ENCODE data around the gene USP37.

Gene USP37, protein sequence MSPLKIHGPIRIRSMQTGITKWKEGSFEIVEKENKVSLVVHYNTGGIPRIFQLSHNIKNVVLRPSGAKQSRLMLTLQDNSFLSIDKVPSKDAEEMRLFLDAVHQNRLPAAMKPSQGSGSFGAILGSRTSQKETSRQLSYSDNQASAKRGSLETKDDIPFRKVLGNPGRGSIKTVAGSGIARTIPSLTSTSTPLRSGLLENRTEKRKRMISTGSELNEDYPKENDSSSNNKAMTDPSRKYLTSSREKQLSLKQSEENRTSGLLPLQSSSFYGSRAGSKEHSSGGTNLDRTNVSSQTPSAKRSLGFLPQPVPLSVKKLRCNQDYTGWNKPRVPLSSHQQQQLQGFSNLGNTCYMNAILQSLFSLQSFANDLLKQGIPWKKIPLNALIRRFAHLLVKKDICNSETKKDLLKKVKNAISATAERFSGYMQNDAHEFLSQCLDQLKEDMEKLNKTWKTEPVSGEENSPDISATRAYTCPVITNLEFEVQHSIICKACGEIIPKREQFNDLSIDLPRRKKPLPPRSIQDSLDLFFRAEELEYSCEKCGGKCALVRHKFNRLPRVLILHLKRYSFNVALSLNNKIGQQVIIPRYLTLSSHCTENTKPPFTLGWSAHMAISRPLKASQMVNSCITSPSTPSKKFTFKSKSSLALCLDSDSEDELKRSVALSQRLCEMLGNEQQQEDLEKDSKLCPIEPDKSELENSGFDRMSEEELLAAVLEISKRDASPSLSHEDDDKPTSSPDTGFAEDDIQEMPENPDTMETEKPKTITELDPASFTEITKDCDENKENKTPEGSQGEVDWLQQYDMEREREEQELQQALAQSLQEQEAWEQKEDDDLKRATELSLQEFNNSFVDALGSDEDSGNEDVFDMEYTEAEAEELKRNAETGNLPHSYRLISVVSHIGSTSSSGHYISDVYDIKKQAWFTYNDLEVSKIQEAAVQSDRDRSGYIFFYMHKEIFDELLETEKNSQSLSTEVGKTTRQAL

DNA sequence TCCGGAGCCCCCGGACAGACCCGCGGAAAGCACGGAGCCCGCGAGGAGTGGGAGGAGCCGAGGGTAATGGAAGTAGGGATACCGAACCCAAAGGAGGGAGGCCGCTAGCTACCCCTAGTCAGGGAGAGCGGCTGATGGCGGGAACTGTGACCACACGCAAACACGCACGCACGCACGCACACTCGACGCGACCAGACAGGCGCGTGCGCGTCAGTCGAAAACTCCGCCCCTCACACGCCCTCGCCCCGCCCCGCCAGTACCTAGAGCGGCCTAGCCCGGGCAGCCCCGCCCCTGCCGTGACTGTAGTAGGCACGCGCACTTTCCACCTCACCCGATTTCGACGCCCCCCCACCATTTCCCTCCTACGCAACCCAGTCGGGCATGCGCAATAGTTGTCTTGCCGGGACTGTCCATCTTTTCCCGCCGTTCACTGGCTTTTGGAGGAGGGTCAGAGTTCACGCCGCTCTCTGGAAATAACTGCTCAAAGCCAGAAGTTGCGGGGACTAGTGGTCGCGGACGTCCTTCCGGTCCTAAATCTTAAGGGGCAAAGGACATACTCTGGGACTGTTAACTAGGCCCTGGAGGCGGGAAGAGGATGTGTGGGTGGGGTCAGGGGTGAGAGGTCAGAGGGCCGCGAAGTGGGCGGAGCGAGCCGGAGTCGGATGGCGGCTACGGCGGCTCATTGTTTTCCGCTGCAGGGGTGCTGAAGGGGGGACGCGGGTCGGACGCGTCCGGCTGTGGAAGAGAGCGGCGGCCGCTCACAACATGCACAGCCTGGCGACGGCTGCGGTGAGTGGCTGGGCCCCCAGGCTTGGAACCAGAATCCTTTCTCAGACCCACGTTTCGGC is at the start of gene USP37, which contains the start of gene CNOT9:
Gene USP37 (minus strand): TSS at position 162 of the 848 bp plus-strand sequence. CDS start 9,698 bp downstream, outside the sequence.
Gene CNOT9 (plus strand): TSS at position 650 of the 848 bp plus-strand sequence. CDS start 116 bp downstream, at position 766.
- DNase-seq, result peak; percentile 99

DNA sequence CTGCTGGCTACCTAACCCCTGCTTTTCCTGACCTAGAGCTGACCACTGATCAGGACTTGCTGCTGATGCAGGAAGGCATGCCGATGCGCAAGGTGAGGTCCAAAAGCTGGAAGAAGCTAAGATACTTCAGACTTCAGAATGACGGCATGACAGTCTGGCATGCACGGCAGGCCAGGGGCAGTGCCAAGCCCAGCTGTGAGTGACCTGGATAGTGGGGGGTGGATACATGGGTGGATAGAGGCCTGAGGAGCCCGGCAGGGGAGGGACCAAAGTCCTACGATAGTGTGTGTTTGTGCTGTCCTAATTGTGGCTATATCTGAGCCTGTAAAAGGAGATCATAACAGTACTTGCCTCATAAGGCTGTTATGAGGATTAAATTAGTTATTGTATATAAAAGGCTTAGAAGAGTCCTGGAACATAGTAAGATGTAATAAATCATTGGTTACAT is 47.7 kb upstream of the USP37 start:
- DNase-seq, result no peak

DNA sequence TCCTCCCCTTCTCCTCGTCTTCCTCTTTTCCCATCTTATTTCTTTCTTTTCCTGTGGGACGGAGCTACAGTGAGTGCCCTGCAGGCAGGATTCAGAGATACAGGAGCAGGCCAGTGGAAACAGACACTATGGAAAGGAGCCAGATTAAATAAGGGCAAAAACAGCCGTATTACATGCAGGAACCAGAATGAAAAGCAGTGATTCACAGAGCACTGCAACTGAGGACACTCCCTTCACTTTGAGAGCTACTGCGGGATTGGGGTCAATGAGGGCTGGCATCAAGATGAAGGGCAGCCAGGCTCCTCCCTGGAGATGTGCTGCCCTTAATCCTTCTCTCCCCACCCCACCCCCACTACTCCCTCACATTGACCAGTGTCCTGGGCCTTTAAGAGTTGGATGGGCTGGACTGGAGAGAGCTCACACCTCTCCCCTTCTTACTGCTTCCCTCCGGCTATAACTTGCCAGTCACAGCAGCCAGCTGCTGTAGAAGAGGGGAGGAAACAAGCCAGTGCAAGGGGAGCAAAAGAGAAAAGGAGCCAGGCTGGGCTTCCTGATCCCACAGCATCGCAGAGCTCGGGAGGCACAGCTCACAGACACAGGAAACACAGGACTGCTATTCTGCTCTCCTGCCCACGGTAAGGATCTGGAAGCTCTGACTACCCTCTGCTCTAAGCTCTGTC is 39.4 kb upstream of the USP37 start, which contains the start of gene PLCD4:
Gene PLCD4 (plus strand): TSS at position 464 of the 680 bp plus-strand sequence. CDS start 7,841 bp downstream, outside the sequence.
- DNase-seq, result peak; percentile 85

DNA sequence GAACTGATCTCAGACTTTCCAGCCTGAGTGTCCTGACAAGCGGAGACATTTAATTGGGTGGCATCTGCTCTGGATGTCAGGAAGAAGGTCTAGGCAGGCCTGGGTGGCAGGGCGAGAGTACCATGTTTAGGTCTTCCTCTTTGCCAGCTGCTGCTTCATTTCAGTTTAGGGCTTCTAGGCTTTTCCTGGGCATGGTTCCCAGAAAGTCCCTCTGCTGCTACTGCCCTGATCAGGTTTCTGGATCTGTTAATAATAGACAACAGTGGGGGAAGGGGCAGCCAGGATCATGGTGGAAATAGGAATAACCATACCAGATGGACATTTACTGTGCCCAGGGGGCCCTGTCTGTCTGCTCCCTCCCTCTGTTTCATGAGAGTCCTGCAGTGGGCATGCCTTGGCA is 37.3 kb upstream of the USP37 start:
- peak; percentile 24 for DNase-seq

DNA sequence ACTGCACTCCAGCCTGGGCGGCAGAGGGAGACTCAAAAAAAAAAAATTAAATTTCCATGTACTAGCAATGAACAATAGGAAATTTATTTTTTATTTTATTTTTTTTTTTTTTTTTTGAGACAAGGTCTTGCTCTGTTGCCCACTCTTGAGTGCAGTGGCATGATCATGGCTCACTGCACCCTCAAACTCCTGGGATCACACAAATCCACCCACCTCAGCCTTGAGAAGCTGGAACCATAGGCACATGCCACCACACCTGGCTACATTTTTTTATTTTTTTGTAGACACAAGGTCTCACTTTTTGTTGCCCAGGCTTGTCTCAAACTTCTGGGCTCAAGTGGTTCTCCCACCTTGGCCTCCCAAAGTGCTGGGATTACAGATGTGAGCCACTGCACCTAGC is 17.4 kb upstream of the USP37 start:
- DNase-seq, result no peak

DNA sequence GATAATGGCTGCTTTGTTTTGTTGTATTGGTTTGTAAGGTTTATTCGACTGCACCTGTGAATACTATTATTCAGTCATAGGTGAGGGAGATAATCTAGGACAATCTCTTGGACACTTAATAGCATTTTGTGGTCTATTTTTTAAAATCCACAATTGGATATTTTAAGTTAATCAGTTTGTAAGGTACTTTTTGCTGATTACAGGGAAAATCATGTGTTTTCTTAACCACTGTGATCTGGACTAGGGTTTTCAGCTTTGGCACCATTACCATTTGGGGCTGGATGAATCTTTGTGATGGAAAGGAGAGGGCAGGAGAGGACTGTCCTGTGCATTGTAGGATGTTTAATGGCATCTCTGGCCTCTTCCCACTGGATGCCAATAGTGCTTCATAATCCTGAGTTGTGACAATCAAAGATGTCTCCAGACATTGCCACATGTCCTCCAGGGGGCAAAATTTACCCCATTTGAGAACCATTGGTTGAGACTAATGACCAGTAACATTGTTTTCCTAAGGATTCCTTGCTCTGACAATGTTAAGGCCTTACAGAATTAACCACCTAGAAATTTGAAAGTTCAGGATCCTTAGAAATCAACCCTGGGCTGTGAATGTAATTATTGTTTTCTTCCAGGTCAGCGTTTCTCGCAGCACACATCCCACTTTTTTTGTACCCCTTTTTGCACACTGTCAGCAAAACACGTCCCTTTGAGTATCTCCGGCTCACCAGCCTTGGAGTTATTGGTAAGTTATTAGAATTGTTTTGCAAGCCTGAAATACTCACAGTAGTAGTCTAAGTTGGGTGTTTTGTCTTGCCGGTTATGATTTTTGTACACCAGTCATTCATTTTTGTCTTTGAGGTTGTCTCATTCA is 16.1 kb upstream of the USP37 start:
- DNase-seq, result no peak

DNA sequence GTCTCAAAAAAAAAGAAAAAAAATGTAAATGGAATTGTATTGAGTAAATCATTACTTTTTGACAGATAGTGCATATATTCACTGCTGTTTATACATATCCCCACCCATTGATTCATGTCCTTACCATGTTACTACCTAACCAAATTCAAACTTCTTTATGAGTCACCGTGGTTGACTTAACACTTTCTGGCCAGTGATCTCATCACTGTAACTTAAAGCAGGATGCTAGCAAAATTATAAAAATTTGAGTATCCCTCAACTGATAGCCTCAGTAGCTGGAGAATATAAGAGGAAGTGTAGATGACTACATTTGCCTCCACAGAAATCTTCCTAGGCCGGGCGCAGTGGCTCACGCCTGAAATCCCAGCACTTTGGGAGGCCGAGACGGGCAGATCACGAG is 13.9 kb upstream of the USP37 start:
- DNase-seq, result peak; percentile 89

DNA sequence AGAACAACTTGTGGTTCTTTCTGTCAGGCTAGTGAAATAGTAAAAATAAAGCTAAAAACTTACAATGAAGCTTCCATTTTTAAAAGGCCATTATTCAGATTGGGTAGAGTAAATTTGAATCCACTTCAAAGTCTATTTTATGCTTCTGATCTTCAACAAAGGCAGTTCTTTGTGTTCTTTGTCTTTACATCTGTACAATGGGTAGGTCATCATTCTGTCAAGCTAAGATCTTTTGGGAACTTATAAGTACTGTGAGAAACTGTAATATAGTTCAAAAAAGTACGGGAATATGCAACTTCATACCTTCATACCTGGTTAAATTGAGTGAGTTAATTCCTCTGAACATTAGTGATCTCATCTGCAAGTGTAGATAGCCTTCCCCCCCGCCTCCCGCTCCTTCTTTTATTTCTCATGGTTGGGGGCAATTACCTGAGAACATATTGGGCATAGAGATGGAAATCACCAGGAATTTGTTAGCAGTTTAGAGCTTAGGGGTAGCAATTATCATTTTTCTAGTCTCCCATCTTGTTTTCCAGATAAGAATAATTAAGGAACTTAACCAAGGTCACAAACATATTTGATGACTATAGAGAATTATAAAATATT is 10.2 kb upstream of the USP37 start:
- no peak for DNase-seq

DNA sequence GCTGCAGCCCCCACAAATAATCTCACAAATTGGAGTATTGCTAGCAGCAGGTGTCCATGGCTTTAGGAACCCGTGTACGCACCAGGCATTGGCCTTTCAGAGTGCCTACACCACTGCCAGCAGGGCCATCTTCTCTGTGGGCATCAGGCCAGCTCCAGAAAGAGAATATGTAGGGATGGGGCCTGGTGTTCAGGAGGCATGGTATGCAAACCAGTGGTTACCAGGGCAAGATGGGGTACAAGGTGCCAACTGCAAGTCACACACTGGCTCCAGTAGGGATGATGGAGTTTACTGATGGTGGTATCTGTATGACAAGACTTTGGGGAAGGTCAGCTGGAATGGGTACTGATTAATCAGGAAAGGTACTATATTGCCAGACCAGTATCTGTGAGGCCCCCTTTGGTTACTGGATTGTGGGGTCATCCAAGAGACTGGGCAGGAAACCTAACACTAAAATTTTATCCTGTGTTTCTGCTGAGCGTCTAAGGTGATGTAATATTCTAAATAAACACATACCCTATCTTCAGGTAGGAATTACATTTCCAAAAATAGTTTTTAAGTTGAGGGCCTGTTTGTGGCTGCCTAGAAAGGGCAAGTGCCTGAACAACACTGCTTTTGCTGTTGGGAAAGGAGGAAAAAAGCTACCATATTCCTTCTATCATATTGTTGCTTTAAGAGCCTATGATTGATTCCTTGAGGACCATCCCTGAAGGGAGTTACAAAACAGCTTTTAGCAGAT is 9.5 kb upstream of the USP37 start:
- no peak for DNase-seq

DNA sequence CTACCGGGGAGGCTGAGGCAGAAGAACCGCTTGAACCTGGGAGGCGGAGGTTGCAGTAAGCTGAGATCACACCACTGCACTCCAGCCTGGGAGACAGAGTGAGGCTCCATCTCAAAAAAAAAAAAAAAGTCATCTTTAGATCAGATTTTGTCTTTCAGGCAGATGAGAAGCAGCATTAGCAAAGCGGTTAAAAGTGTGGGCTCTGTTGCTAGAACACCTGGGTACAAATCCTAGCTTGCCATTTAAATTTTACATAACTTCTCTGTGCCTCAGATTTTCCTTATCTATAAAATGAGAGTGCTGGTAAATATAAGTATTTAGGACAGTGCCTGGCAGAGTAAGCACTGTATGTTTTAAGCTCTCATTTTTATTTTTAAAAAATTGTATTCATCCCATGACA is 8.7 kb upstream of the USP37 start:
- no peak for DNase-seq

DNA sequence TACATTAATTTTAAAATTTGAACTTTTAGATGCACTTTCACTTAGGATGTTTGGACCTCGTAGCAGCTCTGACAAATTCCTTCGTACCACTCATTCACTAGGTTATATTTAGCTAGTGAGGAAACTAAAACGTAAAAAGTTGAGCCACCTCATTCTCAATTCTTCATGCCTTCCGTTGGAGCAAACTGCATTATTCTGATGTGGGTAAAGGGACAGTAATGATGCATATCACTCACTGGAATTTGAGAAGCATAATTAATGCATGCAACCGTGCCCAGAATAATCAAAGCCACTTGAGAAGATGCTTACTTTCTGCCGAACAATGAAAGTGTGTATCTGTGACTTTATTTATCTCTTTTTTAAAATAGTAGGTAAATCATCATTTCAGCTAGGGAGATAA is 2.7 kb upstream of the USP37 start:
- peak; percentile 19 for DNase-seq

DNA sequence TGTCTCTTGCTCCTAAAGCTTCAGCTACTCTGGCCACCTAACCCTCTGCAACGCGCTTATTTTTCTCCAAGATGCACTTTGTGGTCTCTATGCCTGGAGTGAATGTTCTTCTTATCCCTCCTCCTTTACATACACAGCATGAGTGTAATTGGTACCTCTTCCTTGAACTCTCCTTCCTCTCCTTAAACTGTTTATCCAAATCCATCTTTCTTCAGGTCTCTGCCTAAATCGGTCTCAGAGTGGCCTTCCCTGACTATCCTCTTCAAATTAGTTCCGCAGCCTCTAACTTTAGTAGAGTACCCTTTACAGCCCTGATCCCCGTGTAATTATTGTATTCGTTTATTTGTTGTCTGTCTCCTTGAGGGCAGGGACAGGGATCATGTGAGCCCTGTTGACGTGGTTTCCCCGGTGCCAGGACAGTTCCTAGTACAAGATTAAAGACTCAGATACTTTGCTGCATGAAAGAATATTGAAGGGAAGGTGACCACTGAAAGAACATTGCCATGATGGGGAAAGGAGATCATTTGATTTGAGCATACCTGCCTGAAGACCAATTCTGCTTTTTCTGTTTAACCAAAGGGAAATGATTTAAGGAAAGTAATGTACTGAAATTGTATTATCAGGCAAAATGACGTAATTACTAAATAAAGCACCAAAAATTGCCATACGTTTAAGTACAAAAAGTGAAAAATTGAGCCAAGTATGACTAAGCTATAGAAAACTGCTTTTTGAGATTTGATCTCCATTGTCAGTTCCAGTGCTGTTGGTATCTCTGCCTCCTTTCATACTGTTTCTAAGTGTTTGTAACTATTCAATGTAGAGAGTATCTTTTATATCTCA is 1.7 kb upstream of the USP37 start:
- DNase-seq, result peak; percentile 43

DNA sequence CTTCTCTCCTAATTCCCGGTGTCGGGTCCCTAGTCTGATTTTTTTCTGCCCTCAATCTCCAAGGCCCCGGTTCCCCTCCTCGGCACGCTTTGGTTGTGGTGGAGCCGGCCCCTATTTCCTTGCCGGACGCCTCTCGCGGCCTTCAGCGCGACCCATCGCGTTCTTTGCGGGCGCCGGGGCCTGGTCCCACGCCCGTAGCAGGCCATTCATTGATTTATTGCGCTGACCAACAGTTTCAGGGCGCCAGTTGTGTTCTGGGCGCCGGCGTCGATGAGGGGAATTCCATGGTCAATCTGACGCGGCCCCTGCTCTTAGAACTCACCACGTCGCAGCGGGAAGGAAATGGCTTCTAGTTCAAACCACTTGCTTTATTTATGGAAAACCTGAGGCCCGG is 884 bp upstream of the USP37 start:
- peak; percentile 77 for DNase-seq

DNA sequence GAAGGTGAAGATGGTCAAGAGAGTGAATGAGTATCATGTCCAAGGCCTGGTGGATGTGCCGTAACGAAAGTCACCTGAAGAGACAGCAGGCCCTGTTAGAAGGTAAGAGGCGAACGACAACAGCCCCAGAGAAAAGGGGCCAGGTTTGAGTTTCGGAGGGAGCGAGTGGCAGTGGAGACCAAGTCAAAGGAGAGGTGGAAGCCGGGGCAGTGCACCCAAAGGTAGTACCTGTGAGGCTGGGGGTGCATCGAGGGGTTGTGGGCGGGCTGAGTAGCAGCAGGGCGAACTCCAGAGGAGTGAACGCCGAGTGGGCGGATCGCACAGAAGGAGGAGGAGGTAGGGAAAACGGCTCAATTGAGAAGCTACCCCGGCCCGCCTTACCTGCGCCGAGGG is 358 bp downstream of the USP37 start:
- no peak for DNase-seq

DNA sequence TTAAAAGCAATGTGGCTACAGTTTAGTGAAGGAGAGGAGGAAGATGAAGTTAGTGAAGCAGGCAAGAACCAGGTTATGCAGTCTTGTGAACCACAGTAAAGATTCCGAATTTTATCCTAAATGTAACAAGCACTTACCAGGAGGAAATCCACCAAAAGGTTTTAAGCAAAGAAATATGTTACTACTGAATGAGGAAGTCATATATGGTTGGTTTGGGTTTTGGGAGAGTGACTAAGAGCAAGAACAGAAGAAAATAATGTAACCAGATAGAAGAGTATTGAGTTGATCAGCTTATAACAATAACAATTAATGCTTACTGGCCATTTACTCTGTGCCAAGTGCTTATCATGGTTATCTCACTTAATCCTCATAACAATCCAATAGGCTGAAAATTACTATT is 1.9 kb downstream of the USP37 start:
- no peak for DNase-seq

DNA sequence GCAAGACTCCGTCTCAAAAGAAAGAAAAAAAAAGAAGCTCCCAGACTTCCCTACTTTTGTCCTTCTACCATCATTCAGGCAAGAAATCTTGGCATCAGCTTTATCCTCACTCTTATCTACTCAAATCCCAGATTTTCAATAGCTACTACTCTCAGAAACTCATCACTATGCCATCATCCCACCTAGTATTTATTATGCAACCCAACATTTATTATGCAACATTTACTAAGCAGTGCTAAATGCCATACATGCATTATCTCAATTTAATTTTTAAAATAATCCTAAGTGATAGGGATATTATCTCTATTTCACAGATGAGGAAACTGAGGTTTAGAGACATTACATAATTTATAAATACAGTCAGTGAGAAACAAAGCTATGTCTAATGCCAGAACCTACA is 4.1 kb downstream of the USP37 start:
- no peak for DNase-seq

DNA sequence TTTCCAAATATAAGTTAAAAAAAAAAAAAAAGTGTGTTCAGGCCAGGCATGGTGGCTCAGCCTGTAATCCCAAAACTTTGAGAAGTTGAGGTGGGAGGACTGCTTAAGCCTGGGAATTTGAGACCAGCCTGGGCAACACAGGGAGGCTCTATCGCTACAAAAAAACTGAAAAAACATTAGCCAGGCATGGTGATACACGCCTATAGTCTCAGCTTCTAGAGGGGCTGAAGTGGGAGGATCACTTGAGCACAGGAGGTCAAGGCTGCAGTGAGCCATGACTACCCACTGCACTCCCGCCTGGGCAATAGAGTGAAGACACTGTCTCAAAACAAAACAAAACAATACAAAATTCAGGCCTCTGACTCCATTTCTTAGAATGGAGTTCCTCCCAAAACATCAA is 9.2 kb downstream of the USP37 start:
- DNase-seq, result no peak

DNA sequence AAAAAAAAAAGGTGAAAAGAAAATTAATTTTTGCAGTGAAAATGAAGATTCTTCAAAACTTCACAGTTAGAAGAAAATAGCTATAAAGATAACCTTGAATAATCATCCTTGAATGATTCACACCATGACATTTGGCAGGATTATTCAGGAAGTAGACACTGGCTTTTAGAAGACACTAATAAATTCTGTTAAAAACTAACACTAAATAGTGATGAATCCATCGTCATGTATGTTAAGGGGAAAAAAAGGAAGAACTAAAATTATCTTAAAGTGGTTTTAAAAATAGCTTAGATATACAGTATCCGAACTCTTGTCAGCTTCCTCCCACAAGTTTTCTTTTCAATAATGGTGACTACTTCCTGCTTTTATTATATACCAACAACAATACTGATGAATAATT is 10.2 kb downstream of the USP37 start:
- DNase-seq, result no peak

DNA sequence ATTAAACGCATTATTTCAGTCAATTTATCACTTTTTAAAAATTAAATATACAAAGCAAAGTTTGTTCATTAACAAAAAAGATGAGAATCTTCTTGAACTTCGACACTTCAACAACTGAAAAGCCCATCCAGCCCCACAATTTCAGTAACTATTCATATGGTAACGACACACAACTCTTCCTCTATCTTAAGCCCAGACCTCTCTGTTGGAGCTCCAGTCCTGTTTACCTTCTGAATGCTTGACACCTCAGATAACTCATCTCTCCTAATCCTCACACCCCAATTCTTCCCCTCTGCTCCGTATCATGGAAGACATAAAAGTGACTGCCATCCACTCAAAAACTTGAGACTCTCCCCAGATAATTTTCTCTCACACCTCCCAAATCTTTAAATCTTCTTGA is 12.6 kb downstream of the USP37 start:
- no peak for DNase-seq
